HTERT RPE-1 (cell line): ENCODE results near the gene GLYAT.
"Not testable (repeated sequence)": the region's sequence is repeated elsewhere in the genome, so short reads cannot be mapped to it uniquely, and the experiment has no call there.

ENCODE experiments used
- in situ Hi-C: fragments of 300-500 bp; cut with MboI; formaldehyde crosslinking; loops from 4 replicates; pipeline ENCODE4 v1.14.3; 2020; ENCODE audit warnings: low sequenced_read_pairs

Gene GLYAT

GRCh38 chr11:58744988-58745704 lies 13.4 kb upstream of the GLYAT start:
- in situ Hi-C loops = no loop called here

- in situ Hi-C loops = no loop called here
Measured at GRCh38 chr11:58742981-58743880, 11.5 kb upstream of the GLYAT start.

GRCh38 chr11:58742140-58742539 lies 10.4 kb upstream of the GLYAT start:
- in situ Hi-C loops = no loop called here

GRCh38 chr11:58741127-58741526 lies 9.4 kb upstream of the GLYAT start:
- in situ Hi-C loops = no loop called here

GRCh38 chr11:58740447-58740846 lies 8.7 kb upstream of the GLYAT start:
- in situ Hi-C loops = no loop called here

- in situ Hi-C loops = no loop called here
Measured at GRCh38 chr11:58739725-58740430, 8.1 kb upstream of the GLYAT start.

- in situ Hi-C loops = no loop called here
Measured at GRCh38 chr11:58734681-58735490, 3.1 kb upstream of the GLYAT start.

GRCh38 chr11:58730507-58731089 lies 1.1 kb downstream of the GLYAT start:
- in situ Hi-C loops = no loop called here

- in situ Hi-C loops = no loop called here
Measured at GRCh38 chr11:58727415-58727797, 4.3 kb downstream of the GLYAT start.

GRCh38 chr11:58726737-58727414 lies 4.9 kb downstream of the GLYAT start:
- in situ Hi-C loops = no loop called here

- in situ Hi-C loops = no loop called here
Measured at GRCh38 chr11:58719406-58720117, 12.2 kb downstream of the GLYAT start.

- in situ Hi-C loops = no loop called here
Measured at GRCh38 chr11:58712531-58712930, 19.2 kb downstream of the GLYAT start.

GRCh38 chr11:58711832-58712231 lies 19.9 kb downstream of the GLYAT start:
- in situ Hi-C loops = no loop called here

- in situ Hi-C loops = no loop called here
Measured at GRCh38 chr11:58707767-58708166, 24.0 kb downstream of the GLYAT start.

GRCh38 chr11:58696825-58697224 lies 34.9 kb downstream of the GLYAT start:
- in situ Hi-C loops = not testable (repeated sequence)

GRCh38 chr11:58693026-58693425 lies 38.7 kb downstream of the GLYAT start:
- in situ Hi-C loops = no loop called here

GRCh38 chr11:58691675-58692074 lies 40.1 kb downstream of the GLYAT start:
- in situ Hi-C loops = no loop called here

- in situ Hi-C loops = no loop called here
Measured at GRCh38 chr11:58688789-58689503, 42.8 kb downstream of the GLYAT start.
